ENCODE results near the gene PHC2. TPM values are rescaled to one million over a fixed set of nuclear protein-coding genes. Genes with fewer than 3 reads are reported as not detected.
A peak's percentile ranks its signal among the peaks of the same experiment; 100 is the strongest.

The PHC2 gene
- total and polyA plus RNA-seq, 2 of the 13 experiments (the other 11 are each of a cell fraction or from before 2014, with no cell fraction given): 52.5 to 84.9 TPM

GRCh38 chr1:33349778-33350610 is 80.9 kb downstream of the PHC2 start (continued):
- no peak for TF ChIP-seq ISX (CRISPR knock-in tag; conservative IDR thresholded peaks at IDR 0.05)
- peak; percentile 87 for TF ChIP-seq POLR2G (IDR thresholded peaks at IDR 0.05; ENCODE audit: low read depth, low read length)
- TF ChIP-seq ZNF749 (CRISPR knock-in tag; IDR thresholded peaks at IDR 0.05; ENCODE audit: borderline replicate concordance): no peak
- TF ChIP-seq TMF1 (CRISPR knock-in tag; IDR thresholded peaks at IDR 0.05; ENCODE audit: low read depth): no peak
- TF ChIP-seq, protein P1, sequence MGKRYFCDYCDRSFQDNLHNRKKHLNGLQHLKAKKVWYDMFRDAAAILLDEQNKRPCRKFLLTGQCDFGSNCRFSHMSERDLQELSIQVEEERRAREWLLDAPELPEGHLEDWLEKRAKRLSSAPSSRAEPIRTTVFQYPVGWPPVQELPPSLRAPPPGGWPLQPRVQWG (CRISPR knock-in tag; IDR thresholded peaks at IDR 0.05; ENCODE audit: borderline replicate concordance, low read depth): no peak
- no peak for TF ChIP-seq NR2F2 (IDR thresholded peaks at IDR 0.05; ENCODE audit: borderline replicate concordance, low read depth)
- TF ChIP-seq ADNP (CRISPR knock-in tag; IDR thresholded peaks at IDR 0.05): no peak
- peak; percentile 29; the same call in 1 of the 2 replicates for TF ChIP-seq PHF20 (CRISPR knock-in tag; IDR thresholded peaks at IDR 0.05)
- TF ChIP-seq ETV6 (CRISPR knock-in tag; conservative IDR thresholded peaks at IDR 0.05): 0 out of 2 replicates have a peak, but pooled peaks have one; percentile 73
- no peak for TF ChIP-seq MIXL1 (CRISPR knock-in tag; IDR thresholded peaks at IDR 0.05)
- no peak for TF ChIP-seq ZNF703 (CRISPR knock-in tag; IDR thresholded peaks at IDR 0.05; ENCODE audit: borderline replicate concordance)
- TF ChIP-seq, protein P2, sequence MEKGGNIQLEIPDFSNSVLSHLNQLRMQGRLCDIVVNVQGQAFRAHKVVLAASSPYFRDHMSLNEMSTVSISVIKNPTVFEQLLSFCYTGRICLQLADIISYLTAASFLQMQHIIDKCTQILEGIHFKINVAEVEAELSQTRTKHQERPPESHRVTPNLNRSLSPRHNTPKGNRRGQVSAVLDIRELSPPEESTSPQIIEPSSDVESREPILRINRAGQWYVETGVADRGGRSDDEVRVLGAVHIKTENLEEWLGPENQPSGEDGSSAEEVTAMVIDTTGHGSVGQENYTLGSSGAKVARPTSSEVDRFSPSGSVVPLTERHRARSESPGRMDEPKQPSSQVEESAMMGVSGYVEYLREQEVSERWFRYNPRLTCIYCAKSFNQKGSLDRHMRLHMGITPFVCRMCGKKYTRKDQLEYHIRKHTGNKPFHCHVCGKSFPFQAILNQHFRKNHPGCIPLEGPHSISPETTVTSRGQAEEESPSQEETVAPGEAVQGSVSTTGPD (CRISPR knock-in tag; IDR thresholded peaks at IDR 0.05): no peak
- TF ChIP-seq PHF5A (CRISPR knock-in tag; IDR thresholded peaks at IDR 0.05; ENCODE audit: low read depth, unreplicated experiment): no peak
- no peak for TF ChIP-seq SALL2 (CRISPR knock-in tag; IDR thresholded peaks at IDR 0.05)
- no peak for TF ChIP-seq KLF9 (CRISPR knock-in tag; IDR thresholded peaks at IDR 0.05; ENCODE audit: low read depth)
- no peak for TF ChIP-seq GTF3A (CRISPR knock-in tag; conservative IDR thresholded peaks at IDR 0.05)
- no peak for TF ChIP-seq KDM1A (CRISPR knock-in tag; IDR thresholded peaks at IDR 0.05)
- TF ChIP-seq ZMYM2 (CRISPR knock-in tag; IDR thresholded peaks at IDR 0.05): 0 out of 2 replicates have a peak, but pooled peaks have one; percentile 32
- no peak for TF ChIP-seq HNF4G (IDR thresholded peaks at IDR 0.05; ENCODE audit: borderline replicate concordance, low read depth, low read length)
- TF ChIP-seq HNF4G (CRISPR knock-in tag; IDR thresholded peaks at IDR 0.05; ENCODE audit: borderline replicate concordance, low read depth): no peak
- 0 out of 2 replicates have a peak, but pooled peaks have one; percentile 49 for TF ChIP-seq ZBTB8A (CRISPR knock-in tag; IDR thresholded peaks at IDR 0.05; ENCODE audit: borderline replicate concordance, low read depth)
- 0 out of 2 replicates have a peak, but pooled peaks have one; percentile 57 for TF ChIP-seq ZNF660 (CRISPR knock-in tag; IDR thresholded peaks at IDR 0.05; ENCODE audit: borderline replicate concordance, low read depth)
- TF ChIP-seq JUNB (CRISPR knock-in tag; IDR thresholded peaks at IDR 0.05; ENCODE audit: borderline replicate concordance): no peak
- TF ChIP-seq SNRNP70 (IDR thresholded peaks at IDR 0.05; ENCODE audit: low read depth, low read length): no peak
- TF ChIP-seq ZNF7 (CRISPR knock-in tag; IDR thresholded peaks at IDR 0.05): no peak
- no peak for TF ChIP-seq DPF2 (CRISPR knock-in tag; IDR thresholded peaks at IDR 0.05; ENCODE audit: borderline replicate concordance, low read depth)
- TF ChIP-seq ZNF432 (CRISPR knock-in tag; IDR thresholded peaks at IDR 0.05; ENCODE audit: borderline replicate concordance): no peak
- TF ChIP-seq WIZ (CRISPR knock-in tag; IDR thresholded peaks at IDR 0.05): no peak
- no peak; the same call in 1 of the 2 replicates for TF ChIP-seq ZBTB1 (CRISPR knock-in tag; IDR thresholded peaks at IDR 0.05; ENCODE audit: borderline replicate concordance)
- TF ChIP-seq POLR2A (IDR thresholded peaks at IDR 0.05; ENCODE audit: insufficient read depth in 1 of 2, low read depth in 2 of 2, low read length in 2 of 2): peak; percentile 77 to 92
- TF ChIP-seq SIX4 (CRISPR knock-in tag; IDR thresholded peaks at IDR 0.05): no peak
- no peak for TF ChIP-seq CENPX (CRISPR knock-in tag; IDR thresholded peaks at IDR 0.05)

Data from HepG2 (cell line).